ENCODE results near the gene SYT12.
A peak's percentile ranks its signal among the peaks of the same experiment; 100 is the strongest.

The SYT12 gene

GRCh38 chr11:67026941-67027340, 4.0 kb downstream of the SYT12 start:
- in situ Hi-C loops (cut with MboI; ENCODE audit: low pct_unique_long_range_greater_than_20kb, low sequenced_read_pairs, unreplicated experiment) = no loop called here
- DNase-seq (ENCODE audit: low spot score) = no peak
- TF ChIP-seq CTCF (IDR thresholded peaks at IDR 0.05; ENCODE audit: extremely low read depth, insufficient read depth, missing control alignments) = no peak

GRCh38 chr11:67027483-67027930, 4.6 kb downstream of the SYT12 start:
- DNase-seq (ENCODE audit: low spot score) = no peak
- no peak for TF ChIP-seq CTCF (IDR thresholded peaks at IDR 0.05; ENCODE audit: extremely low read depth, insufficient read depth, missing control alignments)
- in situ Hi-C loops (cut with MboI; ENCODE audit: low pct_unique_long_range_greater_than_20kb, low sequenced_read_pairs, unreplicated experiment) = no loop called here

- TF ChIP-seq CTCF (IDR thresholded peaks at IDR 0.05; ENCODE audit: extremely low read depth, insufficient read depth, missing control alignments) = no peak
- in situ Hi-C loops (cut with MboI; ENCODE audit: low pct_unique_long_range_greater_than_20kb, low sequenced_read_pairs, unreplicated experiment) = no loop called here
- DNase-seq (ENCODE audit: low spot score) = peak; percentile 71
These were observed 5.1 kb downstream of the SYT12 start for GRCh38 chr11:67027943-67028542.

GRCh38 chr11:67029146-67029545, 6.2 kb downstream of the SYT12 start:
- in situ Hi-C loops (cut with MboI; ENCODE audit: low pct_unique_long_range_greater_than_20kb, low sequenced_read_pairs, unreplicated experiment) = no loop called here
- no peak for DNase-seq (ENCODE audit: low spot score)
- no peak for TF ChIP-seq CTCF (IDR thresholded peaks at IDR 0.05; ENCODE audit: extremely low read depth, insufficient read depth, missing control alignments)

- no peak for TF ChIP-seq CTCF (IDR thresholded peaks at IDR 0.05; ENCODE audit: extremely low read depth, insufficient read depth, missing control alignments)
- in situ Hi-C loops (cut with MboI; ENCODE audit: low pct_unique_long_range_greater_than_20kb, low sequenced_read_pairs, unreplicated experiment) = no loop called here
These were observed 8.0 kb downstream of the SYT12 start for GRCh38 chr11:67030976-67031375.

GRCh38 chr11:67031791-67032561, 9.0 kb downstream of the SYT12 start:
- TF ChIP-seq CTCF (IDR thresholded peaks at IDR 0.05; ENCODE audit: extremely low read depth, insufficient read depth, missing control alignments) = no peak
- in situ Hi-C loops (cut with MboI; ENCODE audit: low pct_unique_long_range_greater_than_20kb, low sequenced_read_pairs, unreplicated experiment) = no loop called here
- no peak for DNase-seq (ENCODE audit: low spot score)

More at GRCh38 chr11:67030976-67031375, 8.0 kb downstream of the SYT12 start:
- DNase-seq (ENCODE audit: low spot score) = no peak
